Stimulated activated CD8-positive, alpha-beta memory T cell treated with anti-CD3 and anti-CD28 coated beads, Interleukin-7, amount 100 ng/mL, for 4 hours (primary cell): ENCODE measurements around the gene SMLR1.
"Not testable (repeated sequence)": the region's sequence is repeated elsewhere in the genome, so short reads cannot be mapped to it uniquely, and the experiment has no call there.

ENCODE experiments used
- DNase-seq, 2 donors: peaks; one replicate each; pipeline ENCODE4 v3.0.0-alpha.2; 2020; ENCODE audit warnings: low read depth in 2 of 2

The SMLR1 gene

GRCh38 chr6:130827247-130828149, at the start of gene SMLR1:
SMLR1 (plus strand) TSS chr6:130827406; CDS start chr6:130827414, 8 bp downstream.
- DNase-seq: no peak

- no peak for DNase-seq
Measured at GRCh38 chr6:130778946-130779657, 48.1 kb upstream of the SMLR1 start.

- no peak for DNase-seq
Measured at GRCh38 chr6:130779658-130780033, 47.6 kb upstream of the SMLR1 start.

GRCh38 chr6:130780122-130780521, 47.1 kb upstream of the SMLR1 start:
- DNase-seq: no peak

- no peak for DNase-seq
Measured at GRCh38 chr6:130781557-130781956, 45.6 kb upstream of the SMLR1 start.

- DNase-seq: no peak
Measured at GRCh38 chr6:130783416-130784107, 43.6 kb upstream of the SMLR1 start.

GRCh38 chr6:130787726-130788500, 39.3 kb upstream of the SMLR1 start:
- DNase-seq: no peak

- no peak for DNase-seq
Measured at GRCh38 chr6:130788954-130789353, 38.3 kb upstream of the SMLR1 start.

GRCh38 chr6:130794010-130794697, 33.1 kb upstream of the SMLR1 start:
- no peak for DNase-seq

GRCh38 chr6:130794738-130795137, 32.5 kb upstream of the SMLR1 start:
- no peak for DNase-seq

GRCh38 chr6:130796313-130796905, 30.8 kb upstream of the SMLR1 start:
- DNase-seq: no peak

GRCh38 chr6:130797061-130797460, 30.1 kb upstream of the SMLR1 start:
- no peak for DNase-seq

GRCh38 chr6:130801368-130801767, 25.8 kb upstream of the SMLR1 start:
- not testable (repeated sequence) for DNase-seq

GRCh38 chr6:130810307-130811030, 16.7 kb upstream of the SMLR1 start:
- no peak for DNase-seq

- no peak for DNase-seq
Measured at GRCh38 chr6:130811932-130812331, 15.3 kb upstream of the SMLR1 start.

GRCh38 chr6:130814506-130814905, 12.7 kb upstream of the SMLR1 start:
- no peak for DNase-seq

- DNase-seq: no peak
Measured at GRCh38 chr6:130815200-130816071, 11.8 kb upstream of the SMLR1 start.

GRCh38 chr6:130822736-130823135, 4.5 kb upstream of the SMLR1 start:
- no peak for DNase-seq
